GM23248 (cell line): ENCODE measurements around the gene PRKCQ.

ENCODE experiments used
- EZH2 ChIP-seq: fragments of 200-600 bp; sonication (generic); IDR thresholded peaks from 2 replicates; pipeline ENCODE4 v1.6.1; 2018; ENCODE audit warnings: antibody characterized with exemption, mild to moderate bottlenecking; ENCODE audit not compliant: insufficient read depth, poor library complexity, severe bottlenecking
- EZH2phosphoT487 ChIP-seq: fragments of 200-600 bp; sonication (generic); IDR thresholded peaks from 2 replicates; pipeline ENCODE4 v1.6.1; 2018; ENCODE audit warnings: antibody characterized with exemption, moderate library complexity, mild to moderate bottlenecking, low read depth; ENCODE audit not compliant: insufficient read depth

DNA sequence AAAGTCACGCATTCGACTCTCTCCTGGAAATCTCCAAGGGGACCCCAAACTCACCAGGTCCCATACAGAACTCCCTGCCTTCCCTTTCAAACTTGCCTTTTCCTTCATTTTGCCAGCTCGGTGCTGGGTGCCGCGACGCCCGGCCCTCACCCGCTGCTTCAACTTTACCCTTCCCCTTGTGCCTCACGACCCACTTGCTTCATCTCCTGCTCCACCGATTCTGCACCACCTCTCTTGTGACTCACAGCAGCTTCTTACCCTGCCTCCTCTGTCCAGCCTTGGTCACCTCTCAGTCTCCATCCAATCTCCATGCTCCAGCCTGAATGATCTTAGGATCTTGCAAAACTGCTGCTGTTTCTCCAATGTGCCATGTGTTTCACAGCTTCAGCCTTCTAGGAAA is 59.9 kb downstream of the PRKCQ start:
- no peak for TF ChIP-seq EZH2
- no peak for TF ChIP-seq EZH2phosphoT487
